Astrocyte of the cerebellum (primary cell): ENCODE results near the gene DLG2.

Source experiments
- DNase-seq: peaks from one replicate; pipeline ENCODE4 v3.0.0-alpha.2; 2011; ENCODE audit warnings: low read depth
- H3K4me3 ChIP-seq: 2 replicates; pipeline ENCODE4 v1.5.1; 2011; ENCODE audit warnings: mild to moderate bottlenecking, low read depth, low read length, moderate library complexity
- CTCF ChIP-seq: IDR thresholded peaks from 2 replicates; pipeline ENCODE4 v1.5.1; 2012; ENCODE audit warnings: low read length, low read depth, moderate library complexity, mild to moderate bottlenecking; ENCODE audit errors: missing control alignments
- in situ Hi-C: cut with HindIII; loops from 2 replicates; pipeline ENCODE4 v1.10.0; 2017; ENCODE audit warnings: low sequenced_read_pairs

DLG2 gene

GRCh38 chr11:83908298-83908856 lies 1718.8 kb downstream of the DLG2 start:
- in situ Hi-C loops: no loop called here
- H3K4me3 ChIP-seq: no peak overlapping the region
- no peak for TF ChIP-seq CTCF
- no peak for DNase-seq

DNA sequence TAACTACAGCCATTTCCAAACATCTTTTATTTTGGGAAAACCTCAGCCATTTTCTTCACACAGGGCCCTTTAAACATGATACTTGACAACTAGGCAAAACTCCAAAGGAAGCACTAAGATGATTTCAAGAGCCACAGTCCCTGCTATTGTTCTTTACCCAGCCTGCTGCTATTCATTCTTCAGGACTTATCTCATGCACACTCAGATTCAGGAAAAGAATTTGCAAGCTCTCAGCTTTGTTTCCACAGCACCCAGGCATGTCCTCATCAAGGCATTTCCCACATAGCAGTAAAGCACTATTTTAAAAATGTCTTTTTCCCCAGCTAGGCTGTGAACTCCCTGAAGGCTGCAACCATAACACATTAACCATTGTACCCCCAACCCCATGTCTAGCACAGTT lies 1731.6 kb downstream of the DLG2 start:
- in situ Hi-C loops: no loop called here
- no peak overlapping the region for H3K4me3 ChIP-seq
- DNase-seq: no peak
- TF ChIP-seq CTCF: no peak

- DNase-seq: no peak
- H3K4me3 ChIP-seq: no peak overlapping the region
- no peak for TF ChIP-seq CTCF
- in situ Hi-C loops: no loop called here
Observed at GRCh38 chr11:83881428-83881827, 1745.7 kb downstream of the DLG2 start.

- DNase-seq: no peak
- no peak for TF ChIP-seq CTCF
- H3K4me3 ChIP-seq: no peak overlapping the region
- in situ Hi-C loops: no loop called here
Observed at GRCh38 chr11:83871054-83871453, 1756.1 kb downstream of the DLG2 start.

GRCh38 chr11:83866655-83867054 lies 1760.5 kb downstream of the DLG2 start:
- H3K4me3 ChIP-seq: no peak overlapping the region
- TF ChIP-seq CTCF: no peak
- DNase-seq: no peak
- in situ Hi-C loops: no loop called here

- no peak overlapping the region for H3K4me3 ChIP-seq
- no peak for TF ChIP-seq CTCF
- in situ Hi-C loops: no loop called here
- peak; percentile 24 for DNase-seq
Observed at GRCh38 chr11:83865636-83866461, 1761.3 kb downstream of the DLG2 start.
